GM12878 (cell line): ENCODE results near the gene SELENOH. TPM values are rescaled to one million over a fixed set of nuclear protein-coding genes. Genes with fewer than 3 reads are reported as not detected.

Experiments
- BRCA1 ChIP-seq: IDR thresholded peaks from 2 replicates; pipeline ENCODE4 v1.6.1; 2011; ENCODE audit warnings: low read depth, low read length, improper control_type of control experiment
- CUX1 ChIP-seq: IDR thresholded peaks from 2 replicates; pipeline ENCODE4 v1.6.1; 2012; ENCODE audit warnings: improper control_type of control experiment, low read depth, low read length; ENCODE audit not compliant: insufficient replicate concordance
- EP300 ChIP-seq, 2 experiments: fragments of 150-350 bp in 1 of 2; IDR thresholded peaks; 2 replicates each; pipeline ENCODE4 v1.6.1; 2011 to 2012; ENCODE audit warnings: low read depth in 2 of 2, low read length in 2 of 2, borderline replicate concordance in 1 of 2, improper control_type of control experiment in 1 of 2, inconsistent platforms in 1 of 2; ENCODE audit not compliant: control insufficient read depth in 1 of 2
- GABPA ChIP-seq: IDR thresholded peaks from 2 replicates; pipeline ENCODE4 v1.6.1; 2014; ENCODE audit warnings: antibody characterized with exemption, low read depth, mild to moderate bottlenecking, inconsistent platforms
- NFXL1 ChIP-seq: fragments of 450-650 bp; IDR thresholded peaks from 2 replicates; pipeline ENCODE4 v1.6.1; 2017; ENCODE audit warnings: antibody characterized with exemption, mild to moderate bottlenecking, borderline replicate concordance
- PKNOX1 ChIP-seq: fragments of 450-650 bp; IDR thresholded peaks from 2 replicates; pipeline ENCODE4 v1.6.1; 2016; ENCODE audit warnings: mild to moderate bottlenecking
- RAD21 ChIP-seq: IDR thresholded peaks from 2 replicates; pipeline ENCODE4 v1.6.1; 2011; ENCODE audit warnings: mild to moderate bottlenecking, low read depth, low read length, moderate library complexity; ENCODE audit not compliant: insufficient read depth
- RUNX3 ChIP-seq: IDR thresholded peaks from 2 replicates; pipeline ENCODE4 v1.6.1; 2012; ENCODE audit warnings: low read length, inconsistent platforms
- STAT1 ChIP-seq: fragments of 450-650 bp; conservative IDR thresholded peaks from 2 replicates; pipeline ENCODE4 v1.6.1; 2014; ENCODE audit warnings: antibody characterized with exemption, mild to moderate bottlenecking
- ZBTB4 ChIP-seq: fragments of 450-650 bp; formaldehyde crosslinking; IDR thresholded peaks from 2 replicates; pipeline ENCODE4 v1.4.0; 2022; ENCODE audit warnings: mild to moderate bottlenecking, moderate library complexity
- polyA plus RNA-seq, 11 experiments: library from polyadenylated mRNA; depleted of rRNA in 4 of 11; unstranded in 6 of 11; stranded (reverse) in 5 of 11; fragments of >200 nt; fragmentation: Nextera tagmentation in 4 of 11; fragmentation: Illumina TruSeq in 1 of 11; extraction: Ambion mirVana in 4 of 11; extraction: Trizol in 1 of 11; gene quantifications; 1 replicate in 1 of 11; 2 replicates in 10 of 11; pipeline versions ENCODE4 v1.2.1 to v1.2.3, GENCODE V29; 2011 to 2016; ENCODE audit warnings: inconsistent platforms in 2 of 11, missing spikeins in 2 of 11, low read depth in 1 of 11
- total RNA-seq, 4 experiments: library from RNA; depleted of rRNA in 3 of 4; stranded (reverse); fragments of >200 nt in 3 of 4; fragmentation: Illumina TruSeq in 1 of 4; extraction: Trizol in 1 of 4; gene quantifications; 2 replicates each; pipeline versions ENCODE4 v1.2.1 to v1.2.3, GENCODE V29; 2013 to 2021
- TF ChIP-seq, protein P1 (sequence below): fragments of 450-650 bp; IDR thresholded peaks from 2 replicates; pipeline ENCODE4 v1.6.1; 2017; ENCODE audit warnings: low read depth, mild to moderate bottlenecking, moderate library complexity
- TF ChIP-seq, protein P2 (sequence below): IDR thresholded peaks from 2 replicates; pipeline ENCODE4 v1.6.1; 2012; ENCODE audit warnings: mild to moderate bottlenecking, low read depth, low read length

SELENOH gene
- total and polyA plus RNA-seq, 10 of the 15 experiments (the other 5 are each of a cell fraction or from before 2014, with no cell fraction given): 20.3 to 458 (median 200) TPM

GRCh38 chr11:57761301-57762234 is 20.3 kb downstream of the SELENOH start, which contains the start of gene CTNND1 (continued):
- TF ChIP-seq, protein P1, sequence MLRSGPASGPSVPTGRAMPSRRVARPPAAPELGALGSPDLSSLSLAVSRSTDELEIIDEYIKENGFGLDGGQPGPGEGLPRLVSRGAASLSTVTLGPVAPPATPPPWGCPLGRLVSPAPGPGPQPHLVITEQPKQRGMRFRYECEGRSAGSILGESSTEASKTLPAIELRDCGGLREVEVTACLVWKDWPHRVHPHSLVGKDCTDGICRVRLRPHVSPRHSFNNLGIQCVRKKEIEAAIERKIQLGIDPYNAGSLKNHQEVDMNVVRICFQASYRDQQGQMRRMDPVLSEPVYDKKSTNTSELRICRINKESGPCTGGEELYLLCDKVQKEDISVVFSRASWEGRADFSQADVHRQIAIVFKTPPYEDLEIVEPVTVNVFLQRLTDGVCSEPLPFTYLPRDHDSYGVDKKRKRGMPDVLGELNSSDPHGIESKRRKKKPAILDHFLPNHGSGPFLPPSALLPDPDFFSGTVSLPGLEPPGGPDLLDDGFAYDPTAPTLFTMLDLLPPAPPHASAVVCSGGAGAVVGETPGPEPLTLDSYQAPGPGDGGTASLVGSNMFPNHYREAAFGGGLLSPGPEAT: peak; percentile 85
- TF ChIP-seq GABPA: no peak
- peak; percentile 19; the same call in 1 of the 2 replicates for TF ChIP-seq RUNX3
- no peak for TF ChIP-seq BRCA1
- peak; percentile 40; the same call in 1 of the 2 replicates for TF ChIP-seq PKNOX1
- no peak for TF ChIP-seq STAT1
- no peak for TF ChIP-seq NFXL1
- TF ChIP-seq CUX1: no peak
- TF ChIP-seq, protein P2, sequence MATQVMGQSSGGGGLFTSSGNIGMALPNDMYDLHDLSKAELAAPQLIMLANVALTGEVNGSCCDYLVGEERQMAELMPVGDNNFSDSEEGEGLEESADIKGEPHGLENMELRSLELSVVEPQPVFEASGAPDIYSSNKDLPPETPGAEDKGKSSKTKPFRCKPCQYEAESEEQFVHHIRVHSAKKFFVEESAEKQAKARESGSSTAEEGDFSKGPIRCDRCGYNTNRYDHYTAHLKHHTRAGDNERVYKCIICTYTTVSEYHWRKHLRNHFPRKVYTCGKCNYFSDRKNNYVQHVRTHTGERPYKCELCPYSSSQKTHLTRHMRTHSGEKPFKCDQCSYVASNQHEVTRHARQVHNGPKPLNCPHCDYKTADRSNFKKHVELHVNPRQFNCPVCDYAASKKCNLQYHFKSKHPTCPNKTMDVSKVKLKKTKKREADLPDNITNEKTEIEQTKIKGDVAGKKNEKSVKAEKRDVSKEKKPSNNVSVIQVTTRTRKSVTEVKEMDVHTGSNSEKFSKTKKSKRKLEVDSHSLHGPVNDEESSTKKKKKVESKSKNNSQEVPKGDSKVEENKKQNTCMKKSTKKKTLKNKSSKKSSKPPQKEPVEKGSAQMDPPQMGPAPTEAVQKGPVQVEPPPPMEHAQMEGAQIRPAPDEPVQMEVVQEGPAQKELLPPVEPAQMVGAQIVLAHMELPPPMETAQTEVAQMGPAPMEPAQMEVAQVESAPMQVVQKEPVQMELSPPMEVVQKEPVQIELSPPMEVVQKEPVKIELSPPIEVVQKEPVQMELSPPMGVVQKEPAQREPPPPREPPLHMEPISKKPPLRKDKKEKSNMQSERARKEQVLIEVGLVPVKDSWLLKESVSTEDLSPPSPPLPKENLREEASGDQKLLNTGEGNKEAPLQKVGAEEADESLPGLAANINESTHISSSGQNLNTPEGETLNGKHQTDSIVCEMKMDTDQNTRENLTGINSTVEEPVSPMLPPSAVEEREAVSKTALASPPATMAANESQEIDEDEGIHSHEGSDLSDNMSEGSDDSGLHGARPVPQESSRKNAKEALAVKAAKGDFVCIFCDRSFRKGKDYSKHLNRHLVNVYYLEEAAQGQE: no peak
- TF ChIP-seq ZBTB4 (CRISPR knock-in tag): peak; percentile 49; the same call in 1 of the 2 replicates
- no peak for TF ChIP-seq RAD21
- no peak for TF ChIP-seq EP300 (IDR thresholded peaks at IDR 0.05; ENCODE audit: borderline replicate concordance in 1 of 2, control insufficient read depth in 1 of 2, low read depth in 2 of 2, low read length in 2 of 2)
